SK-N-SH (cell line): ENCODE measurements around the gene PAM. TPM values are rescaled to one million over a fixed set of nuclear protein-coding genes. Genes with fewer than 3 reads are reported as not detected.
A peak's percentile ranks its signal among the peaks of the same experiment; 100 is the strongest.

Experiments
- CTCF ChIA-PET: fragments of 300-600, 350-600 bp; formaldehyde crosslinking; extraction: SDS; loops from one replicate; lab custom pipeline; 2021; lab: Yijun Ruan, JAX
- POLR2A ChIA-PET: fragments of 350-600 bp; sonication (Branson Sonifier 250); formaldehyde crosslinking; extraction: SDS; loops from one replicate; lab custom pipeline; 2020; ENCODE audit warnings: antibody characterized with exemption, inconsistent platforms; lab: Yijun Ruan, JAX
- DNase-seq: peaks from one replicate; pipeline ENCODE4 v3.0.0; 2012
- H2AFZ ChIP-seq: fragments of 200-600 bp; sonication (generic); 2 replicates; pipeline ENCODE4 v1.8.1; 2016; ENCODE audit warnings: antibody characterized with exemption, mild to moderate bottlenecking, low read depth
- H3F3A ChIP-seq: fragments of 200-600 bp; sonication (generic); replicated peaks from 2 replicates; pipeline ENCODE3; 2016; ENCODE audit warnings: antibody characterized with exemption, mild to moderate bottlenecking; ENCODE audit not compliant: insufficient read depth
- H3K27ac ChIP-seq, 2 experiments: fragments of 200-500 bp in 1 of 2; fragments of 200-600 bp in 1 of 2; sonication (Bioruptor generic) in 1 of 2; sonication (generic), shearing (Covaris generic) in 1 of 2; 2 replicates each; pipeline versions ENCODE4 v1.5.1 to v1.6.1; 2014 to 2016; ENCODE audit warnings: low read depth in 2 of 2, inconsistent platforms in 1 of 2, low read length in 1 of 2, mild to moderate bottlenecking in 1 of 2, mixed read lengths in 1 of 2
- H3K27me3 ChIP-seq: fragments of 200-600 bp; sonication (generic), shearing (Covaris generic); 2 replicates; pipeline ENCODE4 v1.6.1; 2016; ENCODE audit warnings: mixed run types; ENCODE audit not compliant: insufficient read depth
- H3K36me3 ChIP-seq, 2 experiments: fragments of 200-500 bp in 1 of 2; fragments of 200-600 bp in 1 of 2; sonication (Bioruptor generic) in 1 of 2; sonication (generic) in 1 of 2; replicated peaks in 1 of 2; 2 replicates each; pipeline versions ENCODE3 to v1.5.1; 2014 to 2016; ENCODE audit warnings: low read length in 1 of 2, mild to moderate bottlenecking in 1 of 2; ENCODE audit not compliant: insufficient read depth in 2 of 2, control insufficient read depth in 1 of 2
- H3K4me1 ChIP-seq, 2 experiments: fragments of 200-500 bp in 1 of 2; fragments of 200-600 bp in 1 of 2; sonication (Bioruptor generic) in 1 of 2; sonication (generic), shearing (Covaris generic) in 1 of 2; 2 replicates each; pipeline versions ENCODE4 v1.5.1 to v1.6.1; 2014 to 2016; ENCODE audit warnings: low read depth in 1 of 2, low read length in 1 of 2, mixed run types in 1 of 2; ENCODE audit not compliant: insufficient read depth in 2 of 2, control insufficient read depth in 1 of 2
- H3K4me2 ChIP-seq: fragments of 200-600 bp; sonication (generic), shearing (Covaris generic); 2 replicates; pipeline ENCODE4 v1.6.1; 2017; ENCODE audit warnings: mixed run types
- H3K4me3 ChIP-seq, 2 experiments: fragments of 200-500 bp in 1 of 2; fragments of 200-600 bp in 1 of 2; sonication (Bioruptor generic) in 1 of 2; sonication (generic), shearing (Covaris generic) in 1 of 2; 2 replicates each; pipeline versions ENCODE4 v1.5.1 to v1.8.1; 2014 to 2016; ENCODE audit warnings: low read depth in 2 of 2, inconsistent platforms in 1 of 2, low read length in 1 of 2, mild to moderate bottlenecking in 1 of 2, mixed read lengths in 1 of 2, moderate library complexity in 1 of 2
- H3K79me2 ChIP-seq: fragments of 200-600 bp; sonication (generic); 2 replicates; pipeline ENCODE4 v1.8.1; 2017; ENCODE audit warnings: mild to moderate bottlenecking; ENCODE audit not compliant: insufficient read depth
- H3K9ac ChIP-seq: fragments of 200-600 bp; sonication (generic); 2 replicates; pipeline ENCODE4 v1.6.1; 2017; ENCODE audit warnings: mixed run types
- H3K9me2 ChIP-seq: fragments of 200-600 bp; sonication (generic); 2 replicates; pipeline ENCODE4 v1.6.1; 2017; ENCODE audit warnings: mixed run types
- H3K9me3 ChIP-seq: fragments of 200-600 bp; sonication (generic); 2 replicates; pipeline ENCODE4 v1.6.1; 2017; ENCODE audit warnings: mixed run types, mild to moderate bottlenecking, moderate library complexity
- H4K20me1 ChIP-seq: fragments of 200-600 bp; sonication (generic); 2 replicates; pipeline ENCODE4 v1.6.1; 2017; ENCODE audit warnings: mild to moderate bottlenecking, mixed run types; ENCODE audit not compliant: insufficient read depth
- CHD2 ChIP-seq: fragments of 150-350 bp; IDR thresholded peaks from 2 replicates; pipeline ENCODE4 v1.6.1; 2018; ENCODE audit warnings: low read length; ENCODE audit not compliant: partially characterized antibody
- ELF1 ChIP-seq: IDR thresholded peaks from 2 replicates; pipeline ENCODE4 v1.4.0; 2012
- EP300 ChIP-seq, 2 experiments: IDR thresholded peaks; 2 replicates each; pipeline versions ENCODE4 v1.4.0 to v1.6.1; 2012; ENCODE audit warnings: borderline replicate concordance in 1 of 2, low read depth in 1 of 2, low read length in 1 of 2
- FOXM1 ChIP-seq: IDR thresholded peaks from 2 replicates; pipeline ENCODE4 v1.4.0; 2012; ENCODE audit warnings: low read depth, mild to moderate bottlenecking
- MXI1 ChIP-seq: IDR thresholded peaks from 2 replicates; pipeline ENCODE4 v1.6.1; 2012; ENCODE audit warnings: mild to moderate bottlenecking, low read depth, low read length, improper control_type of control experiment
- NFIC ChIP-seq: IDR thresholded peaks from 2 replicates; pipeline ENCODE4 v1.4.0; 2012; ENCODE audit warnings: borderline replicate concordance
- NRF1 ChIP-seq: IDR thresholded peaks from 2 replicates; pipeline ENCODE4 v1.6.1; 2012; ENCODE audit warnings: low read depth, mild to moderate bottlenecking, low read length
- POLR2AphosphoS5 ChIP-seq: IDR thresholded peaks from 2 replicates; pipeline ENCODE4 v1.6.1; 2012; ENCODE audit warnings: low read depth, low read length
- RFX5 ChIP-seq: IDR thresholded peaks from 2 replicates; pipeline ENCODE4 v1.6.1; 2012; ENCODE audit warnings: mild to moderate bottlenecking, improper control_type of control experiment, low read length
- TAF1 ChIP-seq: IDR thresholded peaks from 2 replicates; pipeline ENCODE4 v1.6.1; 2012; ENCODE audit warnings: low read depth, mild to moderate bottlenecking, low read length, moderate library complexity, borderline replicate concordance
- WGBS: methylation state at CpG from one replicate; pipeline ENCODE4 v1.1.6; 2017; ENCODE audit warnings: low lambda C conversion rate; 5-methylcytosine and 5-hydroxymethylcytosine counted together
- polyA plus RNA-seq, 3 experiments: library from polyadenylated mRNA; depleted of rRNA; stranded (reverse); fragments of >200 nt; gene quantifications; 2 replicates each; pipeline ENCODE4 v1.2.3, GENCODE V29; 2012
- TF ChIP-seq, protein P1 (sequence below): IDR thresholded peaks from 2 replicates; pipeline ENCODE4; 2012
- TF ChIP-seq, protein P2 (sequence below): IDR thresholded peaks from 2 replicates; pipeline ENCODE4 v1.6.1; 2012; ENCODE audit warnings: mild to moderate bottlenecking, low read depth, low read length, moderate library complexity

Gene PAM
- polyA plus RNA-seq, 1 of the 3 experiments (the other 2 are of a cell fraction), result 507 TPM

DNA sequence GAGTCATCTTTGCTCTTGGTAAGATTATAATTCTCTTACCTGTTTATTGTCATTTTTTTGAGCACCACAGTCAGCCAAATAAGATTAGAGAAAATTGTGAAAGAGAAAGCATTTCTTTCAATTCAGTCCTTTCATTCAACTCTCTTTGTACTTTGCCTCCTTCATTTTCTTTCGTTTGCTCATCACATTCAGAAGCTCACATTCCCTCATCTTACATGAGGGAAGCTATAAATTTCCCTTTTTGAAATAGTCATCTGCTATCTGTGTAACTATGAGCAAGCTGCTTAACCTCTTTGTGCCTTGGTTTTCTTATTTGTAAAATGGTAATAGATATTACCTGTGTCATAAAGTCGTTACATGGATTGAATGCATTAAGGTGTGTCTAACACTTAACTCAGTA is 41.4 kb downstream of the PAM start:
- TF ChIP-seq, protein P1, sequence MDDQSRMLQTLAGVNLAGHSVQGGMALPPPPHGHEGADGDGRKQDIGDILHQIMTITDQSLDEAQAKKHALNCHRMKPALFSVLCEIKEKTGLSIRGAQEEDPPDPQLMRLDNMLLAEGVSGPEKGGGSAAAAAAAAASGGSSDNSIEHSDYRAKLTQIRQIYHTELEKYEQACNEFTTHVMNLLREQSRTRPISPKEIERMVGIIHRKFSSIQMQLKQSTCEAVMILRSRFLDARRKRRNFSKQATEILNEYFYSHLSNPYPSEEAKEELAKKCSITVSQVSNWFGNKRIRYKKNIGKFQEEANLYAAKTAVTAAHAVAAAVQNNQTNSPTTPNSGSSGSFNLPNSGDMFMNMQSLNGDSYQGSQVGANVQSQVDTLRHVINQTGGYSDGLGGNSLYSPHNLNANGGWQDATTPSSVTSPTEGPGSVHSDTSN, result peak; percentile 63
- TF ChIP-seq TAF1, result no peak
- H3F3A ChIP-seq, result peaks cover 7% of the 10 kb centered on the region
- no peaks in the 10 kb centered on the region for H3K9me3 ChIP-seq
- H2AFZ ChIP-seq, result no peak overlapping the region
- no peaks in the 10 kb centered on the region for H3K27me3 ChIP-seq
- H4K20me1 ChIP-seq, result no peaks in the 10 kb centered on the region
- WGBS, result 57% methylated on average over 2 of the region's 2 CpGs
- peak overlapping the region; percentile 13 to 73; a peak in 3 of 4 replicates for H3K27ac ChIP-seq
- no peak overlapping the region for H3K4me3 ChIP-seq
- CTCF ChIA-PET, result no interaction called here
- H3K4me1 ChIP-seq, result peaks cover 19 to 27% of the 10 kb centered on the region in 2 experiments; a peak in 3 of 4 replicates
- peaks cover 39% of the 10 kb centered on the region for H3K79me2 ChIP-seq
- H3K36me3 ChIP-seq, result no peaks in the 10 kb centered on the region
- no peak overlapping the region for H3K9ac ChIP-seq
- no peaks in the 10 kb centered on the region for H3K9me2 ChIP-seq
- POLR2A ChIA-PET, result no interaction called here
- H3K4me2 ChIP-seq, result no peak overlapping the region
- no peak for DNase-seq

DNA sequence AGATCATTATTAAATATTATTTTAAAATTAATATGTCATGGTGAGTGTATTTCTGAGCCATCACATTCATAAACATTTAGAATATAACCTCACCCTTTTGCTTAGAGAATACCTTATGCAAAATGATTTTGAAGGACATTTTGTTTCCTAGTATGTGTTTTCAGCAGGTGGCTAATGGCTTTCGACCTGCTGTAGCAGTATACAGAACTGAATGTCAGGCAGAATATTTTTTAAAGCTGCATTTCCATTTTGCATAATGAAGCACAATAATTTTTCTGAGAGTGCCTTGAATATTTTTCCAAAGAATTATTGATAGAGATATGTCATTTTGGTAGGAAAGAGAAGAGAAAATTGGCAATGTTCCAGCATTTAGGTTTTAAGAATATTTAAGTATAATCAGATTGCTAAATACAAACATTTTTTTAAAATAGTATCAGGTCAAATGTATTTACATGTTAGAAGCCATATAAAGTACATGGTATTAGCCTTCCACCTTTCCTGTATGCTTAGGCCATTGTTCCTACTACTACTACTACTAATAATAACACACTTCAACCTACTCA is 42.3 kb downstream of the PAM start:
- ChIA-PET CTCF (interaction anchor here (1.0 kb wide), 1 partner anchor 17 kb away, joined by 4 read pairs; no protein-coding TSS in a partner anchor), POLR2A (no interaction called here)
- no peak for TF ChIP-seq RFX5
- no peak for TF ChIP-seq NRF1
- TF ChIP-seq TAF1, result no peak
- TF ChIP-seq, protein P2, sequence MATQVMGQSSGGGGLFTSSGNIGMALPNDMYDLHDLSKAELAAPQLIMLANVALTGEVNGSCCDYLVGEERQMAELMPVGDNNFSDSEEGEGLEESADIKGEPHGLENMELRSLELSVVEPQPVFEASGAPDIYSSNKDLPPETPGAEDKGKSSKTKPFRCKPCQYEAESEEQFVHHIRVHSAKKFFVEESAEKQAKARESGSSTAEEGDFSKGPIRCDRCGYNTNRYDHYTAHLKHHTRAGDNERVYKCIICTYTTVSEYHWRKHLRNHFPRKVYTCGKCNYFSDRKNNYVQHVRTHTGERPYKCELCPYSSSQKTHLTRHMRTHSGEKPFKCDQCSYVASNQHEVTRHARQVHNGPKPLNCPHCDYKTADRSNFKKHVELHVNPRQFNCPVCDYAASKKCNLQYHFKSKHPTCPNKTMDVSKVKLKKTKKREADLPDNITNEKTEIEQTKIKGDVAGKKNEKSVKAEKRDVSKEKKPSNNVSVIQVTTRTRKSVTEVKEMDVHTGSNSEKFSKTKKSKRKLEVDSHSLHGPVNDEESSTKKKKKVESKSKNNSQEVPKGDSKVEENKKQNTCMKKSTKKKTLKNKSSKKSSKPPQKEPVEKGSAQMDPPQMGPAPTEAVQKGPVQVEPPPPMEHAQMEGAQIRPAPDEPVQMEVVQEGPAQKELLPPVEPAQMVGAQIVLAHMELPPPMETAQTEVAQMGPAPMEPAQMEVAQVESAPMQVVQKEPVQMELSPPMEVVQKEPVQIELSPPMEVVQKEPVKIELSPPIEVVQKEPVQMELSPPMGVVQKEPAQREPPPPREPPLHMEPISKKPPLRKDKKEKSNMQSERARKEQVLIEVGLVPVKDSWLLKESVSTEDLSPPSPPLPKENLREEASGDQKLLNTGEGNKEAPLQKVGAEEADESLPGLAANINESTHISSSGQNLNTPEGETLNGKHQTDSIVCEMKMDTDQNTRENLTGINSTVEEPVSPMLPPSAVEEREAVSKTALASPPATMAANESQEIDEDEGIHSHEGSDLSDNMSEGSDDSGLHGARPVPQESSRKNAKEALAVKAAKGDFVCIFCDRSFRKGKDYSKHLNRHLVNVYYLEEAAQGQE, result no peak
- no peak for TF ChIP-seq NFIC
- TF ChIP-seq EP300 (IDR thresholded peaks at IDR 0.05; ENCODE audit: borderline replicate concordance in 1 of 2, low read depth in 1 of 2, low read length in 1 of 2), result no peak
- no peak for TF ChIP-seq POLR2AphosphoS5
- TF ChIP-seq MXI1, result no peak
- no peak for TF ChIP-seq ELF1
- no peak for TF ChIP-seq CHD2
- no peak for TF ChIP-seq FOXM1
- Histone ChIP-seq H4K20me1 (no peaks in the 10 kb centered on the region), H3F3A (peaks cover 7% of the 10 kb centered on the region), H3K36me3 (no peaks in the 10 kb centered on the region), H3K79me2 (peaks cover 34% of the 10 kb centered on the region), H3K4me2 (no peak overlapping the region), H3K9me3 (no peaks in the 10 kb centered on the region), H3K4me1 (peaks cover 19 to 27% of the 10 kb centered on the region in 2 experiments; a peak in 3 of 4 replicates), H3K4me3 (no peak overlapping the region), H3K27ac (no peak overlapping the region; a peak in 1 of 4 replicates), H3K9ac (no peak overlapping the region), H3K27me3 (no peaks in the 10 kb centered on the region), H3K9me2 (no peaks in the 10 kb centered on the region), H2AFZ (no peak overlapping the region)
- 89% methylated on average over 1 of the region's 1 CpG for WGBS
- DNase-seq, result no peak
